GM12892 (cell line): ENCODE results near the gene XPO6.

Experiments
- POLR2A ChIP-seq: IDR thresholded peaks from 2 replicates; pipeline ENCODE4 v1.6.1; 2011; ENCODE audit warnings: low read depth, low read length, control low read depth
- TAF1 ChIP-seq: IDR thresholded peaks from 2 replicates; pipeline ENCODE4 v1.6.1; 2011; ENCODE audit warnings: low read depth, mild to moderate bottlenecking, control low read depth, low read length, borderline replicate concordance

DNA sequence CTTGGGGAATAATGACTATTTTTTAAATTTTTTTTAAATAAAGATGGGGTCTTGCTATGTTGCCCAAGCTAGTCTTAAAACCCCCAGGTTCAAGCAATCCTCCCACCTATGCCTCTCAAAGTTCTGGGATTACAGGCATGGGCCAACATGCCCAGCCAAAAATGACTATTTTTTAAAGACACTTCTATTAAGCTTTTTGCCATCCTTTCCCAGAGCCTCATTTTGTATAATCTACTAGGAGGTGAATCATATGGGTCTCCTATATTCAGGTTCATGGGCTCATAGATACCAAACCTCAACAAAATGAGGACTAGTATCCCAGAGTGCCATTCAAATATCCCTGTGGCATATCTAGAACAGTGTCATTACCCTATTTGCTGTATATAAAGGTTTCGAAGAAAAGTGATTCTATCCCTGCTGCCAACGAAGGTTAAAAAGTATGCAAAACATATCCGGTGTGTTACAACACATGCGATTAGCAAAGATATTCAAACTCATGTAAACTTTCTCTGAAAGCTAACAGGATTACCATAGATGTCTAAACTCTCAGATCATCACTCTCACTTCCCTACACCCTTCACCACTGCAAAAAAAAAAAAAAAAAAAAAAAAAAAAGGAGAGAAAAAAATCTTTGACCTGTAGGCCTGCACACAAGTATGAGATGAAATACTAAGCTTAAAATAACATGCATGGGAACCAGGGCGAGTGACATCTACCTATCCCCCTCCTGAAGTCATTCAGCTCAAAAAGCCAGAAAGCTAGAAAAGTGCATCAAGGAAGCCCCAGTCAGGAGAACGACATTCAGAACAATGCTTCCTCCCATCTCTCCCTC lies 23.5 kb downstream of the XPO6 start:
- TF ChIP-seq TAF1 (no peak), POLR2A (no peak)
